Retinal pigment epithelial cell (primary cell): ENCODE data around the gene TTLL3.

Experiments used
- DNase-seq: peaks from one replicate; pipeline ENCODE4 v3.0.0-alpha.2; 2010; ENCODE audit warnings: low read depth
- H3K4me3 ChIP-seq: 2 replicates; pipeline ENCODE4 v1.5.1; 2011; ENCODE audit warnings: mild to moderate bottlenecking, low read length, control low read depth, moderate library complexity
- CTCF ChIP-seq: conservative IDR thresholded peaks from 2 replicates; pipeline ENCODE4 v1.5.1; 2011; ENCODE audit warnings: low read depth, low read length, control low read depth, inconsistent platforms

Gene TTLL3

GRCh38 chr3:9809615-9810432, at the start of gene TTLL3:
Gene TTLL3, plus strand, starts transcription at chr3:9810262. Its CDS starts 400 bp downstream, at chr3:9810662.
- peak within 1 kb of the TSS; percentile 57 for H3K4me3 ChIP-seq
- TF ChIP-seq CTCF, result no peak

GRCh38 chr3:9760779-9761505, 49.1 kb upstream of the TTLL3 start:
- TF ChIP-seq CTCF, result no peak
- DNase-seq, result no peak
- H3K4me3 ChIP-seq, result no peak overlapping the region

More at GRCh38 chr3:9809615-9810432, at the start of gene TTLL3:
- no peak for DNase-seq

- no peak for TF ChIP-seq CTCF
- DNase-seq, result no peak
- no peak overlapping the region for H3K4me3 ChIP-seq
These were observed 48.1 kb upstream of the TTLL3 start for GRCh38 chr3:9761919-9762318.

GRCh38 chr3:9762871-9763270, 47.2 kb upstream of the TTLL3 start:
- TF ChIP-seq CTCF, result no peak
- H3K4me3 ChIP-seq, result no peak overlapping the region
- DNase-seq, result no peak

- H3K4me3 ChIP-seq, result no peak overlapping the region
- no peak for TF ChIP-seq CTCF
- DNase-seq, result no peak
These were observed 44.2 kb upstream of the TTLL3 start for GRCh38 chr3:9765865-9766264.

- DNase-seq, result no peak
- H3K4me3 ChIP-seq, result no peak overlapping the region
- no peak for TF ChIP-seq CTCF
These were observed 42.6 kb upstream of the TTLL3 start for GRCh38 chr3:9767418-9767817.
